Neural progenitor cell (in vitro differentiated cells): ENCODE measurements around the gene FAM174B. TPM values are rescaled to one million over a fixed set of nuclear protein-coding genes. Genes with fewer than 3 reads are reported as not detected.

Source experiments
- DNase-seq: peaks from one replicate; pipeline ENCODE4 v3.0.0-alpha.2; 2016; ENCODE audit warnings: low spot score
- H2AFZ ChIP-seq: fragments of 200-600 bp; sonication (generic); replicated peaks from 2 replicates; pipeline ENCODE4 v1.6.1; 2016; ENCODE audit warnings: antibody characterized with exemption
- H3F3A ChIP-seq: fragments of 200-600 bp; sonication (generic); 2 replicates; pipeline ENCODE4 v1.6.1; 2016; ENCODE audit warnings: antibody characterized with exemption, low read depth
- H3K27ac ChIP-seq: fragments of 200-600 bp; sonication (generic); 2 replicates; pipeline ENCODE4 v1.5.1; 2016; ENCODE audit warnings: mild to moderate bottlenecking
- H3K27me3 ChIP-seq: fragments of 200-600 bp; sonication (generic); 2 replicates; pipeline ENCODE4 v1.6.1; 2016; ENCODE audit warnings: mild to moderate bottlenecking, moderate library complexity
- H3K36me3 ChIP-seq: fragments of 200-600 bp; sonication (generic); 2 replicates; pipeline ENCODE4 v1.5.1; 2016
- H3K4me1 ChIP-seq: fragments of 200-600 bp; sonication (generic); 2 replicates; pipeline ENCODE4 v1.6.1; 2016; ENCODE audit warnings: mixed run types
- H3K4me2 ChIP-seq: fragments of 200-600 bp; sonication (generic); 2 replicates; pipeline ENCODE4 v1.6.1; 2016
- H3K4me3 ChIP-seq: fragments of 200-600 bp; sonication (generic); 2 replicates; pipeline ENCODE4 v1.5.1; 2016
- H3K79me2 ChIP-seq: fragments of 200-600 bp; sonication (generic); 2 replicates; pipeline ENCODE4 v1.6.1; 2016; ENCODE audit warnings: low read depth
- H3K9ac ChIP-seq: fragments of 200-600 bp; sonication (generic); 2 replicates; pipeline ENCODE4 v1.6.1; 2016
- H3K9me3 ChIP-seq: fragments of 200-600 bp; sonication (generic); 2 replicates; pipeline ENCODE4 v1.5.1; 2016; ENCODE audit warnings: low read depth
- H4K20me1 ChIP-seq: fragments of 200-600 bp; sonication (generic); 2 replicates; pipeline ENCODE4 v1.6.1; 2016; ENCODE audit warnings: low read depth
- H3K27ac Mint-ChIP-seq: 3 replicates; pipeline ENCODE4 v1.8.0; 2021; ENCODE audit warnings: mixed read lengths
- H3K27me3 Mint-ChIP-seq: 2 replicates; pipeline ENCODE4 v1.8.0; 2022; ENCODE audit warnings: low read depth, mild to moderate bottlenecking, inconsistent platforms, moderate library complexity, mixed read lengths; ENCODE audit not compliant: insufficient read depth
- H3K36me3 Mint-ChIP-seq: 3 replicates; pipeline ENCODE4 v1.8.0; 2021; ENCODE audit warnings: mixed read lengths
- H3K4me1 Mint-ChIP-seq: 3 replicates; pipeline ENCODE4 v1.8.0; 2021; ENCODE audit warnings: mixed read lengths
- H3K4me3 Mint-ChIP-seq: 3 replicates; pipeline ENCODE4 v1.8.0; 2021; ENCODE audit warnings: mild to moderate bottlenecking, moderate library complexity, mixed read lengths
- H3K9me3 Mint-ChIP-seq: 3 replicates; pipeline ENCODE4 v1.8.0; 2020; ENCODE audit warnings: mixed read lengths
- EZH2 ChIP-seq: fragments of 200-600 bp; sonication (generic); IDR thresholded peaks from 2 replicates; pipeline ENCODE4 v1.6.1; 2017; ENCODE audit warnings: antibody characterized with exemption, mild to moderate bottlenecking, moderate library complexity
- EZH2phosphoT487 ChIP-seq: fragments of 200-600 bp; sonication (generic); IDR thresholded peaks from 2 replicates; pipeline ENCODE4 v1.6.1; 2017; ENCODE audit warnings: antibody characterized with exemption
- total RNA-seq: library from RNA; depleted of rRNA; stranded (reverse); fragments of >200 nt; gene quantifications from 2 replicates; pipeline ENCODE4 v1.2.3, GENCODE V29; 2015; ENCODE audit warnings: low replicate concordance
- TF ChIP-seq, protein P1 (sequence below): fragments of 200-600 bp; sonication (generic); IDR thresholded peaks from 2 replicates; pipeline ENCODE4 v1.5.1; 2017; ENCODE audit warnings: antibody characterized with exemption, mild to moderate bottlenecking

The FAM174B gene
- total RNA-seq, 1 donor from 2014 or later = 8.6 TPM

DNA sequence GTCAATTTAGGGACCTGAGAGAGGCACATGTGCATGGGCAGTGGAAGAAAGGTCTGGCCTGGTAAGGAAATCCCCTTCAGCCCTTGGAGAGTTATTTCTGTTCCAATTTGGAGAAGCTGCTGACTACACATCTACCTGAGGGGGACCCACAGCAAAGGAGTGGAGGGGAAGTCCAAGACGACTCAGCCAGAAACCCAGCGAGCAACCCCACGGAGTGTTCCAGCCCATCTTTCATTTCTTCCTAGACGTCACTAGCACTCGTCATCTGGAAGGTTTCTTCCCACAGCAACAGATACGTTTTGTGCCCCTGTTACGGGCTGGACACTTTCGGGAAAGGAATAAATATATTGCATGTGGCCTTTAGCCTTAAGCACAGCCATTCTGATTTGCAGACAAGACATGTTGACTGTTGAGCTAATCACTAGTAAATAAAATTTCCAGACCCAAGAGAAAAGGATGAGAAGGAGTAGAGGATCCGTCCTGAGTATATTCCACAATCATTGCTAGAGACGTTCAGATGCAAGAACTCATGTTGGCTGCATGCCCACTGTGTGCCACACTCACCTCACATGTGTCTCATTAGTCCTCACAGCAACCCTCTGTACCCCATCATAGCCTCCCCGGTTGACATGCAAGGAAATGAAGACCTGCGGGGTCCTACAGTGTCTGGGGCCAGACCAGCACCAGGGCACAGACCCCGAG, 7.8 kb upstream of the FAM174B start:
- Mint-ChIP-seq H3K27ac (peak overlapping the region; percentile 65), H3K9me3 (no peaks in the 10 kb centered on the region), H3K36me3 (no peaks in the 10 kb centered on the region), H3K27me3 (no peaks in the 10 kb centered on the region), H3K4me1 (peaks cover 26% of the 10 kb centered on the region), H3K4me3 (no peak overlapping the region)
- H2AFZ ChIP-seq = no peak overlapping the region
- no peak overlapping the region for H3K4me3 ChIP-seq
- H3F3A ChIP-seq = peaks cover 3% of the 10 kb centered on the region
- no peak for TF ChIP-seq EZH2
- TF ChIP-seq, protein P1, sequence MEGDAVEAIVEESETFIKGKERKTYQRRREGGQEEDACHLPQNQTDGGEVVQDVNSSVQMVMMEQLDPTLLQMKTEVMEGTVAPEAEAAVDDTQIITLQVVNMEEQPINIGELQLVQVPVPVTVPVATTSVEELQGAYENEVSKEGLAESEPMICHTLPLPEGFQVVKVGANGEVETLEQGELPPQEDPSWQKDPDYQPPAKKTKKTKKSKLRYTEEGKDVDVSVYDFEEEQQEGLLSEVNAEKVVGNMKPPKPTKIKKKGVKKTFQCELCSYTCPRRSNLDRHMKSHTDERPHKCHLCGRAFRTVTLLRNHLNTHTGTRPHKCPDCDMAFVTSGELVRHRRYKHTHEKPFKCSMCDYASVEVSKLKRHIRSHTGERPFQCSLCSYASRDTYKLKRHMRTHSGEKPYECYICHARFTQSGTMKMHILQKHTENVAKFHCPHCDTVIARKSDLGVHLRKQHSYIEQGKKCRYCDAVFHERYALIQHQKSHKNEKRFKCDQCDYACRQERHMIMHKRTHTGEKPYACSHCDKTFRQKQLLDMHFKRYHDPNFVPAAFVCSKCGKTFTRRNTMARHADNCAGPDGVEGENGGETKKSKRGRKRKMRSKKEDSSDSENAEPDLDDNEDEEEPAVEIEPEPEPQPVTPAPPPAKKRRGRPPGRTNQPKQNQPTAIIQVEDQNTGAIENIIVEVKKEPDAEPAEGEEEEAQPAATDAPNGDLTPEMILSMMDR = no peak
- TF ChIP-seq EZH2phosphoT487 = no peak
- H3K4me1 ChIP-seq = peaks cover 28% of the 10 kb centered on the region
- H3K79me2 ChIP-seq = no peaks in the 10 kb centered on the region
- H3K9ac ChIP-seq = no peak overlapping the region
- H4K20me1 ChIP-seq = no peaks in the 10 kb centered on the region
- no peaks in the 10 kb centered on the region for H3K9me3 ChIP-seq
- no peak overlapping the region for H3K4me2 ChIP-seq
- no peak overlapping the region for H3K27ac ChIP-seq
- no peak for DNase-seq
- no peaks in the 10 kb centered on the region for H3K27me3 ChIP-seq
- no peaks in the 10 kb centered on the region for H3K36me3 ChIP-seq

DNA sequence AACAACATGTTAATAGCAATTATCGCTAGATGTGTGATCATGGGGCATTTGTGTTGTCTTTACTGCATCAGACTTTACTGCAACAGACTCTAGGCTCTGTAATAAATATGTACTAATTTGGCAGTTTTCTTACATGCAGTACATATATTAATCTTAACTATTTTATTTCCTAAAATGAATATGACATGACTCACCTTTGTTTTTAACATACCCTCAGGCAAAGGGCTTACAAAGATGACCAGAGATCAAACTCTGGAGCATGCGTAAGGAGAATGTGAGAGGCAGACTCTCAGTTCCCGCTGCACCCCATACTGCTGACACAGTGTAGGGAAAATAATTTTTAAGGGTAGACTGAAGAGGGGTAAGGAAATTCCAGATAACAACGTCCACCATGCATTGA, 7.2 kb upstream of the FAM174B start:
- H3K9me3 ChIP-seq = no peaks in the 10 kb centered on the region
- no peaks in the 10 kb centered on the region for H3K36me3 Mint-ChIP-seq
- no peaks in the 10 kb centered on the region for H3K27me3 Mint-ChIP-seq

GRCh38 chr15:92661956-92662355, 6.4 kb upstream of the FAM174B start:
- Histone ChIP-seq H3F3A (peaks cover 3% of the 10 kb centered on the region), H4K20me1 (no peaks in the 10 kb centered on the region), H2AFZ (no peak overlapping the region), H3K36me3 (no peaks in the 10 kb centered on the region), H3K27me3 (no peaks in the 10 kb centered on the region), H3K4me3 (no peak overlapping the region), H3K4me1 (peaks cover 19% of the 10 kb centered on the region), H3K27ac (no peak overlapping the region), H3K4me2 (no peak overlapping the region), H3K9ac (no peak overlapping the region), H3K79me2 (no peaks in the 10 kb centered on the region), H3K9me3 (no peaks in the 10 kb centered on the region)
- Mint-ChIP-seq H3K4me1 (peaks cover 16% of the 10 kb centered on the region), H3K27ac (no peak overlapping the region), H3K36me3 (no peaks in the 10 kb centered on the region), H3K4me3 (no peak overlapping the region), H3K9me3 (no peaks in the 10 kb centered on the region), H3K27me3 (peaks cover 3% of the 10 kb centered on the region)
- TF ChIP-seq, protein P1 = no peak
- TF ChIP-seq EZH2 (no peak), EZH2phosphoT487 (no peak)
- no peak for DNase-seq

More for the DNA sequence above, 7.2 kb upstream of the FAM174B start:
- TF ChIP-seq, protein P1 = no peak
- TF ChIP-seq EZH2 (no peak), EZH2phosphoT487 (no peak)
- no peaks in the 10 kb centered on the region for H3K9me3 Mint-ChIP-seq
- peak overlapping the region; percentile 65 for H3K27ac Mint-ChIP-seq
- Histone ChIP-seq H4K20me1 (no peaks in the 10 kb centered on the region), H3K9ac (no peak overlapping the region), H3K4me3 (no peak overlapping the region), H3K27ac (no peak overlapping the region), H3K79me2 (no peaks in the 10 kb centered on the region), H3K4me2 (no peak overlapping the region), H3K27me3 (no peaks in the 10 kb centered on the region), H3K4me1 (peaks cover 27% of the 10 kb centered on the region), H2AFZ (no peak overlapping the region), H3K36me3 (no peaks in the 10 kb centered on the region), H3F3A (peaks cover 3% of the 10 kb centered on the region)
- no peak for DNase-seq
- H3K4me3 Mint-ChIP-seq = no peak overlapping the region
- peaks cover 24% of the 10 kb centered on the region for H3K4me1 Mint-ChIP-seq
